ENCODE data around the gene OLFML1.

The OLFML1 gene

DNA sequence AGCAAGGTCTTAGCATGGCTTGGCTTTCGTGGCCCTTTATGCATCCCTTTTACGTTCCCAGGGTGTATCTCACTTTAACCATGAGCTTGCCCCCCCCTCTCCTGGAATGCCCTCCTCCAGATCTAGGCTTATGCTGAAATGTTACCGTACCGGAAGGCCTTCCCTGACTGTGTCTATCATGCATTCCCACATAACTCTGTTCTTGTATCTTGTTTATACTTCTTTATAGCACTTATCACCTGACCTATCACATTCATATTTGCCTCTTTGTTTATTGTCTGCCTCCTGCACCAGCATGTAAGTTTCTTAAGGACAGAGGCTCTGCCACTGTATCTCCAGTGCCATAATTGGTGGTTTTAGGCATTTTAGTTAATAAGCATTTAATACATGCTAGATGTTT lies 67.4 kb downstream of the OLFML1 start:
- TF ChIP-seq, protein P1, sequence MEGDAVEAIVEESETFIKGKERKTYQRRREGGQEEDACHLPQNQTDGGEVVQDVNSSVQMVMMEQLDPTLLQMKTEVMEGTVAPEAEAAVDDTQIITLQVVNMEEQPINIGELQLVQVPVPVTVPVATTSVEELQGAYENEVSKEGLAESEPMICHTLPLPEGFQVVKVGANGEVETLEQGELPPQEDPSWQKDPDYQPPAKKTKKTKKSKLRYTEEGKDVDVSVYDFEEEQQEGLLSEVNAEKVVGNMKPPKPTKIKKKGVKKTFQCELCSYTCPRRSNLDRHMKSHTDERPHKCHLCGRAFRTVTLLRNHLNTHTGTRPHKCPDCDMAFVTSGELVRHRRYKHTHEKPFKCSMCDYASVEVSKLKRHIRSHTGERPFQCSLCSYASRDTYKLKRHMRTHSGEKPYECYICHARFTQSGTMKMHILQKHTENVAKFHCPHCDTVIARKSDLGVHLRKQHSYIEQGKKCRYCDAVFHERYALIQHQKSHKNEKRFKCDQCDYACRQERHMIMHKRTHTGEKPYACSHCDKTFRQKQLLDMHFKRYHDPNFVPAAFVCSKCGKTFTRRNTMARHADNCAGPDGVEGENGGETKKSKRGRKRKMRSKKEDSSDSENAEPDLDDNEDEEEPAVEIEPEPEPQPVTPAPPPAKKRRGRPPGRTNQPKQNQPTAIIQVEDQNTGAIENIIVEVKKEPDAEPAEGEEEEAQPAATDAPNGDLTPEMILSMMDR (IDR thresholded peaks at IDR 0.05), result no peak
- no peak for DNase-seq (ENCODE audit: low spot score)
- H3K27ac ChIP-seq, result no peak overlapping the region
- H3K4me3 ChIP-seq, result no peak overlapping the region

DNA sequence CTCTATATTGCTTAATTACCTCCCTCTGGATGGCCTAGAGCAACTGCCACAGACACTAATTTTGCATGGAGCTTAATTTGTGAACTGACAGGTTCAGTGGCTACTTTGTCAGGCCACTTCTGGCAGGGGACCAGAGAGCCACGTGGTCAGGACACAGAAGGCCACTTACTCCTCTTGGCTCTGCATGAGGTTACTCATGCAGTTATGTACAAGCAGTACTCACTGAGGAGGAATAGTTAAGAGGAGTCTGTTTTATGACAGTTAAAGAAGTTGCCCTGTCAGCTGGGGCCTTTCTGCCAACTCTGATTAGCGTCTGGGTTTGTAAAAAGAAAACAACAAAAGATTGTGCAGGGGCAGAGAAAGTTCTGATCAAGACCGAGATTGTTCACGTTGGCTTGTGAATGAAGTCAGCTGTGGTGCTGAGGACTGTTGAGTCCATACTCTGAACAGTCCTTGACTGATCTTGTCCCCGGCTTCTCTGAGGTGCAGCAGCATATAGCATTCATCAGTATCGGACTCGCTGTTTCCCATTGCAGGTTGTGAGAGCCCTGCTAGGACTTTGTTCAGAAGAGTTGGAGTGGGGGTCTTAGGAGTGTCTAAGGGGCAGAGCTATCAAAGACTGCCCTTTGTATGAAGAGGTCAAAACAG lies 69.9 kb downstream of the OLFML1 start:
- Histone ChIP-seq H3K27ac (no peak overlapping the region), H3K4me3 (no peak overlapping the region)
- TF ChIP-seq, protein P1 (IDR thresholded peaks at IDR 0.05), result no peak
- DNase-seq (ENCODE audit: low spot score), result peak; percentile 28

DNA sequence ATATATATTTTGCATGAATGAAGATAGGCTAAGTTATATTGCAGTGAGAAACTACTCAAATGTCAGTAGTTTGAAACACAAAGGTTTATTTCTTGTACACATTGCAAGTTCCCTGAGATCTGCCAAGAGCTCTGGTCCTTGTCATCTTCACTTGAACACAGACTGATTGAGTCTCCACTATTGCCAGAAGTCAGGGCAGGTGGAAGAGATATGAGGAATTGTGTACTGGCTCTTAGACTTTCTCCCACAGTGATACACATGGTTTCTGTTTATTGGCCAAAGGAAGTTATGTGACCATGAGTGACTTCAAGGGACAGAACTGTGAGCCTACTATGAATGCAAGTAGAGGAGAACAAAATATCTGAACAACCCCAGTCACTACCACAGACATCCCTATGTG lies 72.7 kb downstream of the OLFML1 start:
- no peak for DNase-seq (ENCODE audit: low spot score)
- TF ChIP-seq, protein P1 (IDR thresholded peaks at IDR 0.05), result no peak
- Histone ChIP-seq H3K27ac (no peak overlapping the region), H3K4me3 (no peak overlapping the region)

DNA sequence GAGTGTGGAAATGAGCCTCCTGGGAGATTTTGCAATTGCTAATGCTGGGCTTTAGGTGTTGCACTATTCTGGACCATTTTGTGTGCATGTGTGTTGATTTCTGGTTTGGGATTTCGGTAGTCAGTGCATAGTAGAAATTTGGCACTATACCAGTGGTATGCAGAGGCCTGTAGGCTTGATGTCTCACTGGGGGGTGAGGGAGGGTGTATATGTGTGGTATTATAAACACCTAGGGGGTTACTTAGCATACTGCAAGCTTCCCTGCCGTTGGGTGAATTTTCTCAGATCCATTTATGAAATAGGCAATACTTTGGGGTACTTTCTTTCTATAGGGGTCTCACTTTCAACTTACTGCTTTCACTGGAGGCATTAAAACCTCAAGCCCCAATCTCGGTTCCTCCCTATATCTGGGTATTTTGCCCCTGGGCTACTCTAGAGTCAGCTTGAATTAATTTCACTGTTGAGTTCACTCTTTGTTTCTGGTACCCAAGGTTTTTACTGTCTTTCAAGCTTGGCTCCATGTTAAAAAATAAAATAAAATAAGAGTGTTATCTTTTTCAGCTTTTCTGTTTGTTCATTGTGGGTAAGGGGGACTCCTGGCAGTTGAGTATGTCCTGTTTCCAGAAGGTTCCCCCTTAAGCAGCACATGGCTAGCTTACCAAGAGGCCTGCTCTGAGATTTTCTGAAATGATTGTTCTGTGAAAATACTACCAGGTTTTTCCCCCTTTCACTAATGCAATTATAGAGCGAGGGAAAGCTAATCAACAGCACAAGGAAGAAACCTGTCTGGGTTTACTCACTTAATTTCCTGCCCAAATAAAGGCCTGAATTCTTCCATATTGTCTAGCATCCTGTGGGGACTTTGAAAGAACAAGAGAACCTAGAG lies 74.3 kb downstream of the OLFML1 start:
- TF ChIP-seq, protein P1 (IDR thresholded peaks at IDR 0.05), result no peak
- Histone ChIP-seq H3K27ac (no peak overlapping the region), H3K4me3 (no peak overlapping the region)
- no peak for DNase-seq (ENCODE audit: low spot score)
